HG03354 (cell line): Measurements from ENCODE around the gene ANKRD17.
"Not testable (repeated sequence)": the region's sequence is repeated elsewhere in the genome, so short reads cannot be mapped to it uniquely, and the experiment has no call there.

Source experiments
- ATAC-seq: cut with Tn5 transposase; IDR thresholded peaks from one replicate; pipeline ENCODE4 v1.9.1; 2021; ENCODE audit warnings: mild to moderate bottlenecking; ENCODE audit not compliant: unreplicated experiment, poor library complexity, severe bottlenecking

Gene ANKRD17

GRCh38 chr4:73248416-73248815 lies 10.2 kb downstream of the ANKRD17 start:
- no peak for ATAC-seq

GRCh38 chr4:73247100-73247499 lies 11.5 kb downstream of the ANKRD17 start:
- ATAC-seq = no peak

- no peak for ATAC-seq
Observed at GRCh38 chr4:73245955-73246354, 12.6 kb downstream of the ANKRD17 start.

GRCh38 chr4:73244945-73245601 lies 13.5 kb downstream of the ANKRD17 start:
- ATAC-seq = no peak

- ATAC-seq = no peak
Observed at GRCh38 chr4:73237044-73237443, 21.6 kb downstream of the ANKRD17 start.

GRCh38 chr4:73236151-73236550 lies 22.4 kb downstream of the ANKRD17 start:
- ATAC-seq = no peak

GRCh38 chr4:73234712-73235111 lies 23.9 kb downstream of the ANKRD17 start:
- ATAC-seq = no peak

- ATAC-seq = no peak
Observed at GRCh38 chr4:73231518-73232487, 26.8 kb downstream of the ANKRD17 start.

GRCh38 chr4:73230865-73231517 lies 27.6 kb downstream of the ANKRD17 start:
- ATAC-seq = no peak

- not testable (repeated sequence) for ATAC-seq
Observed at GRCh38 chr4:73228800-73229199, 29.8 kb downstream of the ANKRD17 start.

GRCh38 chr4:73224886-73225285 lies 33.7 kb downstream of the ANKRD17 start:
- ATAC-seq = no peak

- ATAC-seq = peak; percentile 10
Observed at GRCh38 chr4:73223258-73223650, 35.3 kb downstream of the ANKRD17 start.

- ATAC-seq = peak; percentile 99
Observed at GRCh38 chr4:73222466-73223257, 35.9 kb downstream of the ANKRD17 start.

GRCh38 chr4:73221734-73222133 lies 36.9 kb downstream of the ANKRD17 start:
- no peak for ATAC-seq

- ATAC-seq = no peak
Observed at GRCh38 chr4:73220815-73221214, 37.8 kb downstream of the ANKRD17 start.

- no peak for ATAC-seq
Observed at GRCh38 chr4:73213916-73214653, 44.5 kb downstream of the ANKRD17 start.

- no peak for ATAC-seq
Observed at GRCh38 chr4:73212982-73213730, 45.4 kb downstream of the ANKRD17 start.

GRCh38 chr4:73211968-73212367 lies 46.6 kb downstream of the ANKRD17 start:
- no peak for ATAC-seq
